ENCODE data around the gene MYEF2.

MYEF2 gene

GRCh38 chr15:48186271-48186670, 8.2 kb upstream of the MYEF2 start:
- H3K9me3 ChIP-seq (ENCODE audit: control insufficient read depth in 2 of 2, low read length in 2 of 2) = peaks cover 0 to 3% of the 10 kb centered on the region in 2 donors
- peaks cover 0 to 2% of the 10 kb centered on the region in 2 donors for H3K27me3 ChIP-seq (ENCODE audit: control insufficient read depth in 2 of 2, insufficient read depth in 2 of 2, low read length in 2 of 2)
- no peak overlapping the region for H3K27ac ChIP-seq (ENCODE audit: low read depth in 2 of 2, low read length in 2 of 2)
- no peak overlapping the region for H3K4me3 ChIP-seq (ENCODE audit: low read length in 2 of 2)
- H3K36me3 ChIP-seq (ENCODE audit: control insufficient read depth in 2 of 2, insufficient read depth in 2 of 2, low read length in 2 of 2) = no peaks in the 10 kb centered on the region
- H3K9ac ChIP-seq (ENCODE audit: low read depth in 1 of 2, low read length in 2 of 2) = no peak overlapping the region
- H3K4me1 ChIP-seq (ENCODE audit: control insufficient read depth in 2 of 2, insufficient read depth in 2 of 2, low read length in 2 of 2) = peaks cover 0 to 3% of the 10 kb centered on the region in 2 donors

- H3K9ac ChIP-seq (ENCODE audit: low read depth in 1 of 2, low read length in 2 of 2) = no peak overlapping the region
- H3K27me3 ChIP-seq (ENCODE audit: control insufficient read depth in 2 of 2, insufficient read depth in 2 of 2, low read length in 2 of 2) = peaks cover 0 to 2% of the 10 kb centered on the region in 2 donors
- H3K27ac ChIP-seq (ENCODE audit: low read depth in 2 of 2, low read length in 2 of 2) = no peak overlapping the region
- peaks cover 0 to 3% of the 10 kb centered on the region in 2 donors for H3K9me3 ChIP-seq (ENCODE audit: control insufficient read depth in 2 of 2, low read length in 2 of 2)
- no peak overlapping the region for H3K4me3 ChIP-seq (ENCODE audit: low read length in 2 of 2)
- no peaks in the 10 kb centered on the region for H3K4me1 ChIP-seq (ENCODE audit: control insufficient read depth in 2 of 2, insufficient read depth in 2 of 2, low read length in 2 of 2)
- no peaks in the 10 kb centered on the region for H3K36me3 ChIP-seq (ENCODE audit: control insufficient read depth in 2 of 2, insufficient read depth in 2 of 2, low read length in 2 of 2)
Observed at GRCh38 chr15:48185529-48185928, 7.4 kb upstream of the MYEF2 start.

GRCh38 chr15:48182749-48183148, 4.7 kb upstream of the MYEF2 start:
- H3K27me3 ChIP-seq (ENCODE audit: control insufficient read depth in 2 of 2, insufficient read depth in 2 of 2, low read length in 2 of 2) = no peaks in the 10 kb centered on the region
- no peak overlapping the region for H3K9ac ChIP-seq (ENCODE audit: low read depth in 1 of 2, low read length in 2 of 2)

GRCh38 chr15:48178648-48178931, 495 bp upstream of the MYEF2 start:
- Histone ChIP-seq H3K4me3 (ENCODE audit: low read length in 2 of 2) (peak overlapping the region; percentile 51 to 68), H3K27ac (ENCODE audit: low read depth in 2 of 2, low read length in 2 of 2) (no peak overlapping the region), H3K27me3 (ENCODE audit: control insufficient read depth in 2 of 2, insufficient read depth in 2 of 2, low read length in 2 of 2) (no peaks in the 10 kb centered on the region), H3K9ac (ENCODE audit: low read depth in 1 of 2, low read length in 2 of 2) (no peak overlapping the region), H3K36me3 (ENCODE audit: control insufficient read depth in 2 of 2, insufficient read depth in 2 of 2, low read length in 2 of 2) (no peaks in the 10 kb centered on the region), H3K9me3 (ENCODE audit: control insufficient read depth in 2 of 2, low read length in 2 of 2) (no peaks in the 10 kb centered on the region), H3K4me1 (ENCODE audit: control insufficient read depth in 2 of 2, insufficient read depth in 2 of 2, low read length in 2 of 2) (no peaks in the 10 kb centered on the region)

More at GRCh38 chr15:48182749-48183148, 4.7 kb upstream of the MYEF2 start:
- H3K27ac ChIP-seq (ENCODE audit: low read depth in 2 of 2, low read length in 2 of 2) = no peak overlapping the region
- H3K36me3 ChIP-seq (ENCODE audit: control insufficient read depth in 2 of 2, insufficient read depth in 2 of 2, low read length in 2 of 2) = no peaks in the 10 kb centered on the region
- no peaks in the 10 kb centered on the region for H3K9me3 ChIP-seq (ENCODE audit: control insufficient read depth in 2 of 2, low read length in 2 of 2)
- H3K4me1 ChIP-seq (ENCODE audit: control insufficient read depth in 2 of 2, insufficient read depth in 2 of 2, low read length in 2 of 2) = no peaks in the 10 kb centered on the region
- H3K4me3 ChIP-seq (ENCODE audit: low read length in 2 of 2) = no peak overlapping the region

- Histone ChIP-seq H3K27me3 (ENCODE audit: control insufficient read depth in 2 of 2, insufficient read depth in 2 of 2, low read length in 2 of 2) (no peaks in the 10 kb centered on the region), H3K9me3 (ENCODE audit: control insufficient read depth in 2 of 2, low read length in 2 of 2) (no peaks in the 10 kb centered on the region), H3K36me3 (ENCODE audit: control insufficient read depth in 2 of 2, insufficient read depth in 2 of 2, low read length in 2 of 2) (no peaks in the 10 kb centered on the region), H3K27ac (ENCODE audit: low read depth in 2 of 2, low read length in 2 of 2) (peak overlapping the region; percentile 45 to 55), H3K4me1 (ENCODE audit: control insufficient read depth in 2 of 2, insufficient read depth in 2 of 2, low read length in 2 of 2) (no peaks in the 10 kb centered on the region), H3K9ac (ENCODE audit: low read depth in 1 of 2, low read length in 2 of 2) (peak overlapping the region in 1 of 2 donors; percentile 65), H3K4me3 (ENCODE audit: low read length in 2 of 2) (peak overlapping the region; percentile 68 to 70)
Observed at GRCh38 chr15:48177383-48177765, 721 bp downstream of the MYEF2 start.

- no peaks in the 10 kb centered on the region for H3K9me3 ChIP-seq (ENCODE audit: control insufficient read depth in 2 of 2, low read length in 2 of 2)
- peak overlapping the region in 1 of 2 donors; percentile 70 for H3K4me3 ChIP-seq (ENCODE audit: low read length in 2 of 2)
- H3K27me3 ChIP-seq (ENCODE audit: control insufficient read depth in 2 of 2, insufficient read depth in 2 of 2, low read length in 2 of 2) = no peaks in the 10 kb centered on the region
- no peaks in the 10 kb centered on the region for H3K36me3 ChIP-seq (ENCODE audit: control insufficient read depth in 2 of 2, insufficient read depth in 2 of 2, low read length in 2 of 2)
- peak overlapping the region in 1 of 2 donors; percentile 65 for H3K9ac ChIP-seq (ENCODE audit: low read depth in 1 of 2, low read length in 2 of 2)
- H3K4me1 ChIP-seq (ENCODE audit: control insufficient read depth in 2 of 2, insufficient read depth in 2 of 2, low read length in 2 of 2) = no peaks in the 10 kb centered on the region
- H3K27ac ChIP-seq (ENCODE audit: low read depth in 2 of 2, low read length in 2 of 2) = no peak overlapping the region
Observed at GRCh38 chr15:48176957-48177356, 1.1 kb downstream of the MYEF2 start.

- no peaks in the 10 kb centered on the region for H3K27me3 ChIP-seq (ENCODE audit: control insufficient read depth in 2 of 2, insufficient read depth in 2 of 2, low read length in 2 of 2)
- no peaks in the 10 kb centered on the region for H3K4me1 ChIP-seq (ENCODE audit: control insufficient read depth in 2 of 2, insufficient read depth in 2 of 2, low read length in 2 of 2)
- no peaks in the 10 kb centered on the region for H3K9me3 ChIP-seq (ENCODE audit: control insufficient read depth in 2 of 2, low read length in 2 of 2)
- no peaks in the 10 kb centered on the region for H3K36me3 ChIP-seq (ENCODE audit: control insufficient read depth in 2 of 2, insufficient read depth in 2 of 2, low read length in 2 of 2)
- H3K27ac ChIP-seq (ENCODE audit: low read depth in 2 of 2, low read length in 2 of 2) = no peak overlapping the region
- H3K9ac ChIP-seq (ENCODE audit: low read depth in 1 of 2, low read length in 2 of 2) = no peak overlapping the region
- H3K4me3 ChIP-seq (ENCODE audit: low read length in 2 of 2) = no peak overlapping the region
Observed at GRCh38 chr15:48176112-48176511, 2.0 kb downstream of the MYEF2 start.

GRCh38 chr15:48175126-48175525, 3.0 kb downstream of the MYEF2 start:
- Histone ChIP-seq H3K36me3 (ENCODE audit: control insufficient read depth in 2 of 2, insufficient read depth in 2 of 2, low read length in 2 of 2) (no peaks in the 10 kb centered on the region), H3K4me3 (ENCODE audit: low read length in 2 of 2) (no peak overlapping the region), H3K4me1 (ENCODE audit: control insufficient read depth in 2 of 2, insufficient read depth in 2 of 2, low read length in 2 of 2) (no peaks in the 10 kb centered on the region), H3K27ac (ENCODE audit: low read depth in 2 of 2, low read length in 2 of 2) (no peak overlapping the region), H3K27me3 (ENCODE audit: control insufficient read depth in 2 of 2, insufficient read depth in 2 of 2, low read length in 2 of 2) (no peaks in the 10 kb centered on the region), H3K9me3 (ENCODE audit: control insufficient read depth in 2 of 2, low read length in 2 of 2) (no peaks in the 10 kb centered on the region), H3K9ac (ENCODE audit: low read depth in 1 of 2, low read length in 2 of 2) (no peak overlapping the region)

GRCh38 chr15:48170981-48171380, 7.1 kb downstream of the MYEF2 start:
- no peaks in the 10 kb centered on the region for H3K27me3 ChIP-seq (ENCODE audit: control insufficient read depth in 2 of 2, insufficient read depth in 2 of 2, low read length in 2 of 2)
- no peaks in the 10 kb centered on the region for H3K9me3 ChIP-seq (ENCODE audit: control insufficient read depth in 2 of 2, low read length in 2 of 2)

GRCh38 chr15:48168616-48169015, 9.5 kb downstream of the MYEF2 start:
- H3K27ac ChIP-seq (ENCODE audit: low read depth in 2 of 2, low read length in 2 of 2) = no peak overlapping the region

More at GRCh38 chr15:48170981-48171380, 7.1 kb downstream of the MYEF2 start:
- Histone ChIP-seq H3K36me3 (ENCODE audit: control insufficient read depth in 2 of 2, insufficient read depth in 2 of 2, low read length in 2 of 2) (no peaks in the 10 kb centered on the region), H3K4me3 (ENCODE audit: low read length in 2 of 2) (no peak overlapping the region), H3K9ac (ENCODE audit: low read depth in 1 of 2, low read length in 2 of 2) (no peak overlapping the region), H3K27ac (ENCODE audit: low read depth in 2 of 2, low read length in 2 of 2) (no peak overlapping the region), H3K4me1 (ENCODE audit: control insufficient read depth in 2 of 2, insufficient read depth in 2 of 2, low read length in 2 of 2) (no peaks in the 10 kb centered on the region)

GRCh38 chr15:48153526-48153925, 24.6 kb downstream of the MYEF2 start:
- Histone ChIP-seq H3K27ac (ENCODE audit: low read depth in 2 of 2, low read length in 2 of 2) (no peak overlapping the region), H3K4me3 (ENCODE audit: low read length in 2 of 2) (no peak overlapping the region), H3K4me1 (ENCODE audit: control insufficient read depth in 2 of 2, insufficient read depth in 2 of 2, low read length in 2 of 2) (no peaks in the 10 kb centered on the region), H3K36me3 (ENCODE audit: control insufficient read depth in 2 of 2, insufficient read depth in 2 of 2, low read length in 2 of 2) (no peaks in the 10 kb centered on the region), H3K27me3 (ENCODE audit: control insufficient read depth in 2 of 2, insufficient read depth in 2 of 2, low read length in 2 of 2) (no peaks in the 10 kb centered on the region), H3K9ac (ENCODE audit: low read depth in 1 of 2, low read length in 2 of 2) (no peak overlapping the region), H3K9me3 (ENCODE audit: control insufficient read depth in 2 of 2, low read length in 2 of 2) (no peaks in the 10 kb centered on the region)

More at GRCh38 chr15:48168616-48169015, 9.5 kb downstream of the MYEF2 start:
- Histone ChIP-seq H3K36me3 (ENCODE audit: control insufficient read depth in 2 of 2, insufficient read depth in 2 of 2, low read length in 2 of 2) (no peaks in the 10 kb centered on the region), H3K4me1 (ENCODE audit: control insufficient read depth in 2 of 2, insufficient read depth in 2 of 2, low read length in 2 of 2) (no peaks in the 10 kb centered on the region), H3K9me3 (ENCODE audit: control insufficient read depth in 2 of 2, low read length in 2 of 2) (no peaks in the 10 kb centered on the region), H3K27me3 (ENCODE audit: control insufficient read depth in 2 of 2, insufficient read depth in 2 of 2, low read length in 2 of 2) (no peaks in the 10 kb centered on the region), H3K9ac (ENCODE audit: low read depth in 1 of 2, low read length in 2 of 2) (no peak overlapping the region), H3K4me3 (ENCODE audit: low read length in 2 of 2) (no peak overlapping the region)

Measured in mucosa of rectum (tissue), 2 donors.